Mucosa of rectum (tissue), 2 donors: ENCODE measurements around the gene TMEM86B.
"Not testable (repeated sequence)": the region's sequence is repeated elsewhere in the genome, so short reads cannot be mapped to it uniquely, and the experiment has no call there.

ENCODE experiments used
- H3K27ac ChIP-seq, 2 donors: one replicate each; pipeline ENCODE4 v1.7.0; 2013; ENCODE audit warnings: inconsistent platforms in 2 of 2, low read depth in 2 of 2, low read length in 2 of 2
- H3K27me3 ChIP-seq, 2 donors: one replicate each; pipeline ENCODE4 v1.7.0; 2013; ENCODE audit warnings: low read length in 2 of 2; ENCODE audit not compliant: control insufficient read depth in 2 of 2, insufficient read depth in 2 of 2
- H3K36me3 ChIP-seq, 2 donors: one replicate each; pipeline ENCODE4 v1.7.0; 2013; ENCODE audit warnings: low read length in 2 of 2; ENCODE audit not compliant: control insufficient read depth in 2 of 2, insufficient read depth in 2 of 2
- H3K4me1 ChIP-seq, 2 donors: one replicate each; pipeline ENCODE4 v1.7.0; 2013; ENCODE audit warnings: low read length in 2 of 2, mild to moderate bottlenecking in 1 of 2; ENCODE audit not compliant: control insufficient read depth in 2 of 2, insufficient read depth in 2 of 2
- H3K4me3 ChIP-seq, 2 donors: one replicate each; pipeline ENCODE4 v1.7.0; 2013; ENCODE audit warnings: low read length in 2 of 2
- H3K9ac ChIP-seq, 2 donors: one replicate each; pipeline ENCODE4 v1.7.0; 2013; ENCODE audit warnings: low read length in 2 of 2, low read depth in 1 of 2, mild to moderate bottlenecking in 1 of 2
- H3K9me3 ChIP-seq, 2 donors: one replicate each; pipeline ENCODE4 v1.7.0; 2013; ENCODE audit warnings: low read length in 2 of 2; ENCODE audit not compliant: control insufficient read depth in 2 of 2
- donor health status: healthy.
- donor health status: Normal muscosa, but diverticular disease.

TMEM86B gene

DNA sequence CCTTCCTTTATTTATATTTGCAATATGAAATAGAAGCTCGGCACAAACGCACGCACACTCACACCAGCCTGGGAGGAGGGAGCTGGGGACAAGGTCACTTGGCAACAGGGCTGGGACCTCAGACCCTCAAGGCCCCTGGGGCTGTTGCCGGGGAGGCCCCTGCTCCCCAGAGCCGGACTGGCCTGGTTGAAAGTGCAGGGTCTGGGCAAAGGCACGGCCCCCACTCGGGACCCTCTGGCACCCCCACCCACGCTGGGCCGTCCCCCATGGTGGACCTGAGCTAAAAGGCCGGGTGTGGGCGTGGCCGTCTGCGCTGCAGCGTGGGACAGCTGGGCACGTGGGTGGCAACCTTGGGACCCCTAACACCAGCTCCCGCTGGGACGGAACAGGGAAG, 1.2 kb upstream of the TMEM86B start:
- no peaks in the 10 kb centered on the region for H3K27me3 ChIP-seq
- no peak overlapping the region for H3K27ac ChIP-seq
- H3K9ac ChIP-seq: no peak overlapping the region
- peaks cover 36 to 48% of the 10 kb centered on the region in 2 donors for H3K36me3 ChIP-seq
- H3K4me3 ChIP-seq: no peak overlapping the region
- H3K9me3 ChIP-seq: no peaks in the 10 kb centered on the region
- H3K4me1 ChIP-seq: peaks cover 0 to 3% of the 10 kb centered on the region in 2 donors

GRCh38 chr19:55229145-55229788, 704 bp upstream of the TMEM86B start:
- Histone ChIP-seq H3K9ac (no peak overlapping the region), H3K27me3 (no peaks in the 10 kb centered on the region), H3K27ac (no peak overlapping the region), H3K4me1 (peaks cover 0 to 3% of the 10 kb centered on the region in 2 donors), H3K36me3 (peaks cover 32 to 42% of the 10 kb centered on the region in 2 donors), H3K9me3 (no peaks in the 10 kb centered on the region), H3K4me3 (no peak overlapping the region)

GRCh38 chr19:55228015-55228391, 560 bp downstream of the TMEM86B start:
- Histone ChIP-seq H3K9ac (no peak overlapping the region), H3K4me3 (no peak overlapping the region), H3K36me3 (peaks cover 29 to 37% of the 10 kb centered on the region in 2 donors), H3K9me3 (no peaks in the 10 kb centered on the region), H3K27me3 (no peaks in the 10 kb centered on the region), H3K27ac (no peak overlapping the region), H3K4me1 (peaks cover 0 to 3% of the 10 kb centered on the region in 2 donors)

DNA sequence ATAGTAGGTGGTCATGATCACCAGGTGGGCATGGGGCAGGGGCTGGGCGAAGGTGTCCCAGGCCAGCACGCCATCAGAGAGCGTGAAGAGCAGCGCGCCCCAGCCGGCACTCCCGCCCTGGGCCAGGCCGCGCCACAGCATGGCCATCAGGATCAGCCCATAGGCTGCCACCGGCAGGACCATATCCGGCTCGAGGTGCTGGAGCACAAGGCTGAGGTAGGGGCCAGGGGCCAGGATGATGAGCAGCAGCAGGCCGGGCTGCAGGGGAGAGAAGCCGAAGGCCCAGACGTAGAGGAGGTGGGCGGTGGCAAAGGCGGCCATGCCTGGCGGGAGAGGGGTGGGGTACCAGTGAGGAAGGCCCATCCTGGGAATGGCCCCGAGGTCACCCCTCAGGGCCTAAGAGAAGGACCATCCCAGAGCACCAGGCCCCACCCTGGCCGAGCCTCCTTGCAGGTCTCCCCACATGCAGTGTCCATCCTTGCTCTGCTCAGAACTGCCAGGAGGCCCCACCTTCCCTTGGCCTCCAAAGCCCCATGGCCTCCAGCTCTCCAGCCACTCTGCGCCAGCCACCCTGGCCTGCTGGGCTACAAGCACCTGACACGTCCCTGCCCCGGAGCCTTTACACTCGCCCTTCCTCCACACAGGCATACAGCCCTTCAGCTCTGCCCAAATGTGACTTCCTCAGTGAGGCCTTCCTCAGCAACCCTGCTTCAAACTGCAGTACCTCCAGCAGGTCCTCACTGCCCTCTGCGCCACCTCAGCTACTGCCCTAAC, 1.1 kb downstream of the TMEM86B start:
- no peak overlapping the region for H3K9ac ChIP-seq
- H3K4me1 ChIP-seq: peaks cover 0 to 3% of the 10 kb centered on the region in 2 donors
- no peak overlapping the region for H3K27ac ChIP-seq
- peaks cover 28 to 34% of the 10 kb centered on the region in 2 donors for H3K36me3 ChIP-seq
- H3K4me3 ChIP-seq: no peak overlapping the region
- no peaks in the 10 kb centered on the region for H3K9me3 ChIP-seq
- no peaks in the 10 kb centered on the region for H3K27me3 ChIP-seq

GRCh38 chr19:55226788-55227187, 1.8 kb downstream of the TMEM86B start:
- H3K4me1 ChIP-seq: peaks cover 0 to 3% of the 10 kb centered on the region in 2 donors
- H3K27ac ChIP-seq: no peak overlapping the region
- no peaks in the 10 kb centered on the region for H3K27me3 ChIP-seq
- H3K36me3 ChIP-seq: peaks cover 22 to 27% of the 10 kb centered on the region in 2 donors
- no peak overlapping the region for H3K4me3 ChIP-seq
- H3K9ac ChIP-seq: no peak overlapping the region
- H3K9me3 ChIP-seq: no peaks in the 10 kb centered on the region

DNA sequence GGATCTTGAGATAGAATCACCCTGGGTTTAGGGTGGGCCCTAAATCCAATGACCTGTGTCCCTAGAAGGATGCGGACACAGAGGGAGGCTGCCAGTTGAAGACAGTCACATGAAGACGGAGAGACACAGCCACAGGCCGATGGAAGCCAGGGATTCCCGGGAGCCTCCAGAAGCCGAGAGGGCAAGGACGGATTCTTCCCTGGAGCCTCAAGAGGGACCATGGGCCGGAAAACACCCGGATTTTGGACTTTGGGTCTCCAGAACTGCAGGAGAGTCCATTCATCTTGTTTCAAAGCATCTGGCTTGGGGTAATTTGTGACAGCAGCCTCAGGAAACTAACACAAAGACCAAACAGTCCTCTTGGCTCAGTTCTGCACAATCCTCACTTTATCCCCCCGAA, 2.3 kb downstream of the TMEM86B start:
- Histone ChIP-seq H3K27ac (no peak overlapping the region), H3K27me3 (no peaks in the 10 kb centered on the region), H3K4me3 (no peak overlapping the region), H3K4me1 (peaks cover 0 to 3% of the 10 kb centered on the region in 2 donors), H3K9ac (no peak overlapping the region), H3K36me3 (peaks cover 17 to 22% of the 10 kb centered on the region in 2 donors), H3K9me3 (no peaks in the 10 kb centered on the region)

DNA sequence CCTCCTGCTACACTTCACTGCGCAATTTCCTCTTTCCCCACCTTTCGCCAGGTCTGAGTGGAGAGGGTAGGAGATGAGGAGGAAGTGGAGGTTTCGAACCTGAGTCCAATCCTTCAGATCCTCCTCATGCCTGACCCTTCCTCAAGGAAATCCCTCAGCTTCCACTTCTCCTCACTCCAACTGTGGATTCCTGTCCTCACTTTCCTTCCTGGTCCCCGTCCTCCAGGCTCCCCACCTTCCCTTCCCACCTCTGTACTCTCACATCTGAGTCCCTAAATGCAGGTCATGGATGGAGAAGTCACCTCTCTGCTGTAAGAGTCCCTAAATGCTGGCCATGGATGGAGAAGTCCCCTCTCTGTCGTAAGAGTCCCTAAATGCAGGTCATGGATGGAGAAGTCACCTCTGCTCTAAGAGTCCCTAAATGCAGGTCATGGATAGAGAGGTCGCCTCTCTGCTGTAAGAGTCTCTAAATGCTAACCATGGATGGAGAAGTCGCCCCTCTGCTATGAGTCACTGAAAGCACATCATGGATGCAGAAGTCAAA, 3.1 kb downstream of the TMEM86B start:
- Histone ChIP-seq H3K27ac (no peak overlapping the region), H3K9ac (no peak overlapping the region), H3K27me3 (no peaks in the 10 kb centered on the region), H3K4me3 (no peak overlapping the region), H3K4me1 (peaks cover 0 to 3% of the 10 kb centered on the region in 2 donors), H3K36me3 (peaks cover 11 to 18% of the 10 kb centered on the region in 2 donors), H3K9me3 (no peaks in the 10 kb centered on the region)

- H3K4me3 ChIP-seq, H3K27ac ChIP-seq, H3K27me3 ChIP-seq, H3K4me1 ChIP-seq, H3K9me3 ChIP-seq, H3K9ac ChIP-seq: not testable (repeated sequence)
- H3K36me3 ChIP-seq: peaks cover 11 to 13% of the 10 kb centered on the region in 2 donors
These were observed 3.7 kb downstream of the TMEM86B start for GRCh38 chr19:55224679-55225414.

- Histone ChIP-seq H3K36me3 (peaks cover 6 to 11% of the 10 kb centered on the region in 2 donors), H3K9me3 (no peaks in the 10 kb centered on the region), H3K9ac (no peak overlapping the region), H3K27me3 (no peaks in the 10 kb centered on the region), H3K4me3 (no peak overlapping the region), H3K27ac (no peak overlapping the region), H3K4me1 (peaks cover 0 to 3% of the 10 kb centered on the region in 2 donors)
These were observed 4.4 kb downstream of the TMEM86B start for GRCh38 chr19:55224038-55224665.
